SU-DHL-6 (cell line): Measurements from ENCODE around the gene GULP1.

Experiments used
- H2AFZ ChIP-seq: fragments of 200-600 bp; sonication (generic); 2 replicates; pipeline ENCODE4 v1.6.1; 2014; ENCODE audit warnings: low read depth, mild to moderate bottlenecking, moderate library complexity, mixed read lengths, antibody characterized with exemption, low read length; ENCODE audit not compliant: severe bottlenecking
- H3F3A ChIP-seq: fragments of 200-600 bp; shearing (Covaris generic); 2 replicates; pipeline ENCODE4 v1.6.0; 2016; ENCODE audit warnings: antibody characterized with exemption, mild to moderate bottlenecking; ENCODE audit not compliant: insufficient read depth
- H3K27ac ChIP-seq: fragments of 200-600 bp; sonication (generic); 2 replicates; pipeline ENCODE4 v1.5.1; 2016; ENCODE audit warnings: low read depth, mild to moderate bottlenecking, low read length, moderate library complexity, mixed read lengths
- H3K27me3 ChIP-seq: fragments of 200-600 bp; sonication (generic), shearing (Covaris generic); 2 replicates; pipeline ENCODE4 v1.6.0; 2014; ENCODE audit warnings: mild to moderate bottlenecking, low read length
- H3K36me3 ChIP-seq: fragments of 200-600 bp; sonication (generic); 2 replicates; pipeline ENCODE4 v1.6.1; 2014; ENCODE audit warnings: mild to moderate bottlenecking, low read length, mixed read lengths
- H3K4me2 ChIP-seq: fragments of 300-600, 200-600 bp; shearing (Covaris generic), sonication (generic); 2 replicates; pipeline ENCODE4 v1.6.0; 2014; ENCODE audit warnings: low read length, low read depth, mild to moderate bottlenecking; ENCODE audit not compliant: poor library complexity, severe bottlenecking
- H3K4me3 ChIP-seq: fragments of 200-600 bp; sonication (generic); 2 replicates; pipeline ENCODE4 v1.5.1; 2014; ENCODE audit warnings: antibody characterized with exemption, low read length, mild to moderate bottlenecking, mixed read lengths; ENCODE audit not compliant: insufficient read depth, poor library complexity, severe bottlenecking
- H3K79me2 ChIP-seq: fragments of 200-600 bp; sonication (generic); 2 replicates; pipeline ENCODE4 v1.6.1; 2014; ENCODE audit warnings: mild to moderate bottlenecking, low read length, moderate library complexity; ENCODE audit not compliant: insufficient read depth
- H3K9ac ChIP-seq: fragments of 200-600 bp; sonication (generic); 2 replicates; pipeline ENCODE4 v1.7.0; 2014; ENCODE audit warnings: mild to moderate bottlenecking, low read length
- H3K9me2 ChIP-seq: fragments of 200-600 bp; sonication (generic); replicated peaks from 2 replicates; pipeline ENCODE4 v1.6.1; 2014; ENCODE audit warnings: low read length; ENCODE audit not compliant: insufficient read depth
- H3K9me3 ChIP-seq: fragments of 200-600 bp; sonication (generic); 2 replicates; pipeline ENCODE4 v1.6.1; 2014; ENCODE audit warnings: low read length, mixed read lengths; ENCODE audit not compliant: insufficient read depth
- H4K20me1 ChIP-seq: fragments of 200-600 bp; sonication (generic); 2 replicates; pipeline ENCODE4 v1.6.1; 2014; ENCODE audit warnings: low read depth, mild to moderate bottlenecking, antibody characterized with exemption, low read length, moderate library complexity, mixed read lengths
- EZH2phosphoT487 ChIP-seq: fragments of 200-600 bp; sonication (generic), shearing (Covaris generic); conservative IDR thresholded peaks from 2 replicates; pipeline ENCODE4 v1.6.1; 2018; ENCODE audit warnings: mild to moderate bottlenecking, antibody characterized with exemption, low read length, moderate library complexity, mixed read lengths
- TF ChIP-seq, protein P1 (sequence below): fragments of 200-600 bp; sonication (generic); IDR thresholded peaks from one replicate; pipeline ENCODE4 v1.5.1; 2017; ENCODE audit warnings: antibody characterized with exemption, mild to moderate bottlenecking, low read length, moderate library complexity; ENCODE audit not compliant: insufficient read depth, poor library complexity, severe bottlenecking

Gene GULP1

DNA sequence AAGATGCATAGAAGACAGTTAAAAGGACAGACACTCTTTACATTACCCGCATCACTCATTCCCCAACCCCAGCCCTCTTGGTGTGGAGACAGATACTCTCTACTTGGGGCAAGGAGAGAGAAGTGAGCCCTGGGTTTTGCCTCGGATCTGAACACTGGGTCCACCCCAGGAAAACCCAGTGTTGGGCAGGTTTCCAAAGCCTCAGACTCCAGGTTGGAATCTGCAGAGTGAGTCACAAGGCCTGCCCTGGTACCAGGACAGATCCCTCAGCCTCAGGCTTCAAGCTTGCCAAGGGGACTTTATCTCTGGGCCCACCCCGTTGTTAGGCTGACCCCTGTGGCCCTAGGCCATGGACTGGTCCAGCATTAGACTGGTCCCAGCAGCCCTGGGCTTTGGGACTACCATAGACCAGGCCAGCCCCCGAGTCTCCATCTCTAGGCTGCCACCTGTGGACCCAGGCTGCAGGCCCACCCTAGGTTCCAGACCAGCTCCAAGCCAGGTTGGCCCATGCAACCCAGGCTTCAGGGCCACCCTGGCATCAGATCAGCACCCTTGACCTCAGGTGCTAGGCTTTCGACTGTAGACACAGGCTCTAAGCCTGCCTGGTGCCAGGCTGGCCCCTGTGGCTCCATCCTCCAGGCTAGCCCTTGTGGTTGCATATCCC, 112.8 kb downstream of the GULP1 start:
- H3K9me3 ChIP-seq: no peaks in the 10 kb centered on the region
- no peaks in the 10 kb centered on the region for H3K79me2 ChIP-seq
- no peak overlapping the region for H3K4me3 ChIP-seq
- H3K9me2 ChIP-seq: no peaks in the 10 kb centered on the region
- H3F3A ChIP-seq: no peaks in the 10 kb centered on the region
- H2AFZ ChIP-seq: no peak overlapping the region
- TF ChIP-seq, protein P1, sequence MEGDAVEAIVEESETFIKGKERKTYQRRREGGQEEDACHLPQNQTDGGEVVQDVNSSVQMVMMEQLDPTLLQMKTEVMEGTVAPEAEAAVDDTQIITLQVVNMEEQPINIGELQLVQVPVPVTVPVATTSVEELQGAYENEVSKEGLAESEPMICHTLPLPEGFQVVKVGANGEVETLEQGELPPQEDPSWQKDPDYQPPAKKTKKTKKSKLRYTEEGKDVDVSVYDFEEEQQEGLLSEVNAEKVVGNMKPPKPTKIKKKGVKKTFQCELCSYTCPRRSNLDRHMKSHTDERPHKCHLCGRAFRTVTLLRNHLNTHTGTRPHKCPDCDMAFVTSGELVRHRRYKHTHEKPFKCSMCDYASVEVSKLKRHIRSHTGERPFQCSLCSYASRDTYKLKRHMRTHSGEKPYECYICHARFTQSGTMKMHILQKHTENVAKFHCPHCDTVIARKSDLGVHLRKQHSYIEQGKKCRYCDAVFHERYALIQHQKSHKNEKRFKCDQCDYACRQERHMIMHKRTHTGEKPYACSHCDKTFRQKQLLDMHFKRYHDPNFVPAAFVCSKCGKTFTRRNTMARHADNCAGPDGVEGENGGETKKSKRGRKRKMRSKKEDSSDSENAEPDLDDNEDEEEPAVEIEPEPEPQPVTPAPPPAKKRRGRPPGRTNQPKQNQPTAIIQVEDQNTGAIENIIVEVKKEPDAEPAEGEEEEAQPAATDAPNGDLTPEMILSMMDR: no peak
- no peak for TF ChIP-seq EZH2phosphoT487
- H3K36me3 ChIP-seq: no peaks in the 10 kb centered on the region
- H4K20me1 ChIP-seq: no peaks in the 10 kb centered on the region
- H3K27me3 ChIP-seq: no peaks in the 10 kb centered on the region
- H3K9ac ChIP-seq: no peak overlapping the region
- H3K27ac ChIP-seq: no peak overlapping the region
- H3K4me2 ChIP-seq: no peak overlapping the region

DNA sequence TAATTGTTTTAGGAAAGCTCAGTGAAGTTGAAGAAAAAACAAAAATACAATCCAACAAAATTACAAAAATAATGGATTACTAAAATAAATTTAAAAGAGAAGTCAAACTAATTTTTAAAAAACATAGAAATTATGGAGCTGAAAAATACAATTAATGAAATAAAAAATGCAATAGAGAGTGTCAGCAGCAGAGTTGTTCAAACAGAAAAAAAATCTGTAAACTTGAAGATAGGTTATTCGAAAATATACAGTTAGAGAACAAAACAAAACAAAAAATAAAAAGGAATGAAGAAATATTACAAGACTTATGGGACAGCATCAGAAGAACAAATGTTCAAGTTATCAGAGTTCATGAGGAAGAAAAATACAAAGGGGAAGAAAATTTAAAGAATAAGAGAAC, 114.7 kb downstream of the GULP1 start:
- Histone ChIP-seq H2AFZ (no peak overlapping the region), H3F3A (no peaks in the 10 kb centered on the region), H3K27me3 (no peaks in the 10 kb centered on the region), H3K9me3 (no peaks in the 10 kb centered on the region), H3K79me2 (no peaks in the 10 kb centered on the region), H3K9ac (no peak overlapping the region), H3K36me3 (no peaks in the 10 kb centered on the region), H3K9me2 (no peaks in the 10 kb centered on the region), H3K27ac (no peak overlapping the region), H3K4me2 (no peak overlapping the region), H3K4me3 (no peak overlapping the region), H4K20me1 (no peaks in the 10 kb centered on the region)
- TF ChIP-seq, protein P1: no peak
- no peak for TF ChIP-seq EZH2phosphoT487

DNA sequence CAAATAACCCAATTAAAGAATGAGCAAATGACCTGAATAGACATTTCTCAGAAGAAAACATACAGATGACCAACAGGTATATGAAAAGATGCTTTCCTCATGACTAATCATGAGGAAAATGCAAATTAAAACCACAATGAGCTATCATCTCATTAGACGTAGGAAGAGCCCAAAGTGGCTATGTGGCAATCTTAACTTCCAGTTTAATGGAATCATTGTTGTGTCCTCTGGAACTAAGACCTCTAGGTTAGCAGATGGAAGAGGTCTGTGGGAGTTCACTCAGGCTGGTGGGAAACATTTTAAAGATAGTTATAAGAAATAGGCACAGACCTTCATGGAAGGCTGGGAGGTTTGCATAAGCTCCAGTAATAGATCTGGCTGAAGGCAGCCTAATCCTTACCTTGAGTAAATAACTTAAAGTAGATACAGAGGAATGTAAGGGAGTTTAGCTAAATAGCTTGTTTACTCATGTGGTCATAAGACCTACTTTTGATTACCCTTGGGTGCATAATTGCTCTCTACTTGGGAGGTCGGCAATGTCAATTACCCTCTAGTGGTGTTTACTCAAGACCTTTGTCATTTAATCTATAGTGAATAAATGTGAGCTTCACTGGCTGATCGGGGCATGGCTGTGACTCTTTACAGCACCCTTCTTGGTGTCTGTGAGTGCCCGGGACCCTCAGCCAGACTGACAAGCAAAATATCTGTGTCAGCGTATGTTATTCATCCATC, 119.0 kb downstream of the GULP1 start:
- H3K4me3 ChIP-seq: no peak overlapping the region
- H3F3A ChIP-seq: no peaks in the 10 kb centered on the region
- H3K4me2 ChIP-seq: no peak overlapping the region
- H3K9ac ChIP-seq: no peak overlapping the region
- no peaks in the 10 kb centered on the region for H3K27me3 ChIP-seq
- no peaks in the 10 kb centered on the region for H3K36me3 ChIP-seq
- H3K9me3 ChIP-seq: no peaks in the 10 kb centered on the region
- no peaks in the 10 kb centered on the region for H4K20me1 ChIP-seq
- H3K9me2 ChIP-seq: no peaks in the 10 kb centered on the region
- no peak overlapping the region for H2AFZ ChIP-seq
- H3K27ac ChIP-seq: no peak overlapping the region
- H3K79me2 ChIP-seq: no peaks in the 10 kb centered on the region
- TF ChIP-seq, protein P1: no peak
- no peak for TF ChIP-seq EZH2phosphoT487
